NCI-H187 (cell line): ENCODE data around the gene KIN.
"Not testable (repeated sequence)": the region's sequence is repeated elsewhere in the genome, so short reads cannot be mapped to it uniquely, and the experiment has no call there.

ENCODE experiments used
- DNase-seq, 2 experiments: peaks; one replicate each; lab custom pipeline; 2025; lab: John Stamatoyannopoulos, UW

The KIN gene

GRCh38 chr10:7794251-7795026 lies 6.6 kb upstream of the KIN start:
- DNase-seq: no peak

GRCh38 chr10:7792541-7792940 lies 4.7 kb upstream of the KIN start:
- no peak for DNase-seq

GRCh38 chr10:7789390-7789789 lies 1.6 kb upstream of the KIN start:
- DNase-seq: no peak

GRCh38 chr10:7788639-7789286 lies 970 bp upstream of the KIN start:
- DNase-seq: no peak

GRCh38 chr10:7787150-7787856 lies 490 bp downstream of the KIN start:
- DNase-seq: no peak

GRCh38 chr10:7786430-7786829 lies 1.4 kb downstream of the KIN start:
- DNase-seq: no peak

GRCh38 chr10:7782194-7782593 lies 5.6 kb downstream of the KIN start:
- not testable (repeated sequence) for DNase-seq

- DNase-seq: no peak
Measured at GRCh38 chr10:7776777-7777176, 11.0 kb downstream of the KIN start.

- no peak for DNase-seq
Measured at GRCh38 chr10:7773845-7774801, 13.7 kb downstream of the KIN start.

- no peak for DNase-seq
Measured at GRCh38 chr10:7768417-7768816, 19.4 kb downstream of the KIN start.

GRCh38 chr10:7767209-7767608 lies 20.6 kb downstream of the KIN start:
- DNase-seq: no peak

GRCh38 chr10:7766241-7766640 lies 21.6 kb downstream of the KIN start:
- DNase-seq: no peak

- no peak for DNase-seq
Measured at GRCh38 chr10:7763929-7764328, 23.9 kb downstream of the KIN start.

- DNase-seq: no peak
Measured at GRCh38 chr10:7756360-7756992, 31.3 kb downstream of the KIN start.

- DNase-seq: no peak
Measured at GRCh38 chr10:7755103-7755502, 32.7 kb downstream of the KIN start.

- no peak for DNase-seq
Measured at GRCh38 chr10:7752251-7752650, 35.5 kb downstream of the KIN start.

- no peak for DNase-seq
Measured at GRCh38 chr10:7750222-7750621, 37.6 kb downstream of the KIN start.

- not testable (repeated sequence) for DNase-seq
Measured at GRCh38 chr10:7748637-7749036, 39.2 kb downstream of the KIN start.

- DNase-seq: no peak
Measured at GRCh38 chr10:7744307-7744706, 43.5 kb downstream of the KIN start.

GRCh38 chr10:7738536-7739407 lies 49.0 kb downstream of the KIN start:
- no peak for DNase-seq
